HCT116 (cell line): ENCODE data around the gene PRRT3. TPM values are rescaled to one million over a fixed set of nuclear protein-coding genes. Genes with fewer than 3 reads are reported as not detected.

Experiments used
- ATAC-seq: fragments of 200-7000 bp; cut with Tn5 transposase; 2 replicates; pipeline ENCODE4 v1.9.1; 2020; ENCODE audit warnings: mild to moderate bottlenecking, moderate library complexity
- BruUV-seq: library from RNA; stranded (reverse); fragments of 400-500 nt; replicated peaks from 2 replicates; lab custom pipeline; 2021; lab: Mats Ljungman, UMichigan
- CTCF ChIA-PET: fragments of 300-600 bp; sonication (Branson Sonifier 250); formaldehyde crosslinking; loops from one replicate; lab custom pipeline; 2021; ENCODE audit warnings: antibody characterized with exemption; lab: Charles Lee
- POLR2A ChIA-PET: fragments of 300-600, 350-600 bp; sonication (Branson Sonifier 250); formaldehyde crosslinking; loops from one replicate; lab custom pipeline; 2021; ENCODE audit warnings: antibody characterized with exemption; lab: Charles Lee
- RAD21 ChIA-PET, 2 experiments: fragments of 300-600 bp; sonication (Branson Sonifier 250); formaldehyde crosslinking; loops; one replicate each; lab custom pipeline; 2023; ENCODE audit warnings: low total read pairs in 2 of 2; ENCODE audit not compliant: uncharacterized antibody in 2 of 2, unreplicated experiment in 2 of 2, low non-redundant PET in 1 of 2; lab: Charles Lee
- DNase-seq: peaks from one replicate; pipeline ENCODE4 v3.0.0-alpha.2; 2010; ENCODE audit warnings: low read depth, low spot score
- H2AFZ ChIP-seq: fragments of 200-600 bp; shearing (Covaris generic), sonication (generic); 2 replicates; pipeline ENCODE4 v1.6.1; 2017; ENCODE audit warnings: low read depth, mixed run types, mixed read lengths, antibody characterized with exemption, low read length; ENCODE audit not compliant: poor library complexity, severe bottlenecking
- H3K27ac ChIP-seq: 2 replicates; pipeline ENCODE4 v1.5.1; 2012; ENCODE audit warnings: low read depth, low read length
- H3K27me3 ChIP-seq: fragments of 200-600 bp; sonication (generic); 2 replicates; pipeline ENCODE4 v1.6.1; 2016; ENCODE audit warnings: mixed run types, low read length, mixed read lengths; ENCODE audit not compliant: insufficient read depth
- H3K36me3 ChIP-seq, 2 experiments: fragments of 200-500 bp in 1 of 2; fragments of 200-600 bp in 1 of 2; sonication (Bioruptor generic) in 1 of 2; sonication (generic) in 1 of 2; 2 replicates each; pipeline versions ENCODE4 v1.5.1 to v1.6.1; 2014 to 2016; ENCODE audit warnings: low read length in 2 of 2, inconsistent platforms in 1 of 2, mixed read lengths in 1 of 2, mixed run types in 1 of 2; ENCODE audit not compliant: insufficient read depth in 2 of 2, control insufficient read depth in 1 of 2
- H3K4me1 ChIP-seq, 2 experiments: fragments of 200-600 bp in 1 of 2; sonication (generic) in 1 of 2; 2 replicates each; pipeline versions ENCODE4 v1.5.1 to v1.6.1; 2012 to 2017; ENCODE audit warnings: low read length in 2 of 2, inconsistent platforms in 1 of 2, mild to moderate bottlenecking in 1 of 2, mixed read lengths in 1 of 2, mixed run types in 1 of 2, moderate library complexity in 1 of 2; ENCODE audit not compliant: insufficient read depth in 2 of 2, control insufficient read depth in 1 of 2
- H3K4me2 ChIP-seq: fragments of 200-600 bp; sonication (generic); 2 replicates; pipeline ENCODE4 v1.6.1; 2017; ENCODE audit warnings: mixed run types, low read length, mixed read lengths
- H3K4me3 ChIP-seq, 2 experiments: fragments of 200-600 bp in 1 of 2; sonication (generic) in 1 of 2; replicated peaks in 1 of 2; 2 replicates each; pipeline ENCODE4 v1.5.1; 2011 to 2016; ENCODE audit warnings: low read length in 2 of 2, control low read depth in 1 of 2, low read depth in 1 of 2, mild to moderate bottlenecking in 1 of 2, mixed read lengths in 1 of 2, mixed run types in 1 of 2
- H3K79me2 ChIP-seq: fragments of 200-600 bp; sonication (generic); 2 replicates; pipeline ENCODE4 v1.6.1; 2017; ENCODE audit warnings: mild to moderate bottlenecking, mixed run types, low read length, moderate library complexity, mixed read lengths; ENCODE audit not compliant: insufficient read depth
- H3K9ac ChIP-seq: fragments of 200-600 bp; sonication (generic); 2 replicates; pipeline ENCODE4 v1.6.1; 2016; ENCODE audit warnings: low read length, mixed read lengths
- H3K9me2 ChIP-seq: fragments of 200-600 bp; sonication (generic), shearing (Covaris generic); 2 replicates; pipeline ENCODE4 v1.6.1; 2017; ENCODE audit warnings: mixed run types, mild to moderate bottlenecking, moderate library complexity; ENCODE audit not compliant: insufficient read depth
- H3K9me3 ChIP-seq, 2 experiments: fragments of 200-500 bp in 1 of 2; fragments of 200-600 bp in 1 of 2; sonication (Bioruptor generic) in 1 of 2; sonication (generic) in 1 of 2; 2 replicates each; pipeline ENCODE4 v1.6.1; 2014 to 2017; ENCODE audit warnings: low read length in 2 of 2, mixed read lengths in 2 of 2, inconsistent platforms in 1 of 2, low read depth in 1 of 2, mild to moderate bottlenecking in 1 of 2, mixed run types in 1 of 2, moderate library complexity in 1 of 2; ENCODE audit not compliant: control insufficient read depth in 1 of 2, insufficient read depth in 1 of 2
- H4K20me1 ChIP-seq: fragments of 200-600 bp; sonication (generic), shearing (Covaris generic); 2 replicates; pipeline ENCODE4 v1.6.1; 2017; ENCODE audit warnings: mixed run types, mild to moderate bottlenecking, moderate library complexity; ENCODE audit not compliant: insufficient read depth
- EZH2phosphoT487 ChIP-seq: fragments of 200-600 bp; IDR thresholded peaks from 2 replicates; pipeline ENCODE4 v1.6.1; 2018; ENCODE audit warnings: antibody characterized with exemption, borderline replicate concordance
- SRF ChIP-seq: IDR thresholded peaks from 2 replicates; pipeline ENCODE4 v1.6.1; 2012; ENCODE audit warnings: low read depth
- TCF7L2 ChIP-seq: IDR thresholded peaks from 2 replicates; pipeline ENCODE4 v1.7.0; 2011; ENCODE audit warnings: borderline replicate concordance, inconsistent platforms; ENCODE audit not compliant: insufficient read depth, insufficient read length; ENCODE audit errors: extremely low read depth
- ZNF274 ChIP-seq: fragments of 200-500 bp; sonication (Bioruptor generic); IDR thresholded peaks from 2 replicates; pipeline ENCODE4 v1.6.1; 2014; ENCODE audit warnings: mild to moderate bottlenecking, low read depth, low read length, inconsistent platforms
- intact Hi-C: fragments of 100-400 bp; cut with micrococcal nuclease; formaldehyde crosslinking; loops from 2 replicates; pipeline ENCODE4 v1.10.0; 2022
- total RNA-seq: library from RNA; stranded (reverse); gene quantifications from one replicate; pipeline ENCODE4 v1.2.1, GENCODE V29; 2021; ENCODE audit not compliant: unreplicated experiment
- TF ChIP-seq, protein P1 (sequence below): IDR thresholded peaks from 2 replicates; pipeline ENCODE4 v1.6.1; 2012
- TF ChIP-seq, protein P2 (sequence below): IDR thresholded peaks from 2 replicates; pipeline ENCODE4 v1.6.1; 2012; ENCODE audit warnings: low read depth
- TF ChIP-seq, protein P3 (sequence below): IDR thresholded peaks from 2 replicates; pipeline ENCODE4 v1.6.1; 2011; ENCODE audit warnings: mild to moderate bottlenecking, low read length, moderate library complexity; ENCODE audit not compliant: insufficient replicate concordance; ENCODE audit errors: extremely low read depth

The PRRT3 gene
- total RNA-seq, 1 experiment from 2014 or later: 0.96 TPM

DNA sequence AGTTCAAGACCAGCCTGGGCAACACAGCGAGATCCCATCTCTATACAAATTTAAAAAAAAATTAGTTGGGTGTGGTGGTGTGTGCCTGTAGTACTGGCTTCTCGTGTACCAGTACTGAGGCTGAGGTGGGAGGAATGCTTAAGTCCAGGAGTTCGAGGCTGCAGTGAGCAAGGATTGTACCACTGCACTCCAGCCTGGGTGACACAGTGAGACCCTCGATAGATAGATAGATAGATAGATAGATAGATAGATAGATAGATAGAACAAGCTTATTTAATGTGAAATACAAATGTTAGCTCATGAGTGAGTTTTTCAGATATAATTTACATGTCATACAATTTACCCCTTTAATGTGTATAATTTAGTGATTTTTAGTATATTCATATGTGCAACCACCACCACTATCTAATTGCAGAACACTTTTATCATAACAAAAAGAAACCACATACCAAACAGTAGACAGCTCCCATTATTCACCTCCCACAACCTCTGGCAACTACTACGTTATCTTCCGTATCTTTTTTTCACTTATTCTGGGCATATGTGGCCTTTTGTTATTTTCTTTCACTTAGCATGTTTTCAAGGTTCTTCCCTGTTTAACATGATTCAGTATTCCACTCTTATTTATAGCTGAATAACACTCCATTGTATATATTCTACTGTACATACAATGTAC, 13.1 kb upstream of the PRRT3 start:
- no peaks in the 10 kb centered on the region for H4K20me1 ChIP-seq
- no peak overlapping the region for H2AFZ ChIP-seq
- peaks cover 9 to 29% of the 10 kb centered on the region in 2 experiments; a peak in 3 of 4 replicates for H3K36me3 ChIP-seq
- no peak overlapping the region for H3K9ac ChIP-seq
- no peaks in the 10 kb centered on the region for H3K79me2 ChIP-seq
- no peak for TF ChIP-seq TCF7L2
- TF ChIP-seq, protein P1, sequence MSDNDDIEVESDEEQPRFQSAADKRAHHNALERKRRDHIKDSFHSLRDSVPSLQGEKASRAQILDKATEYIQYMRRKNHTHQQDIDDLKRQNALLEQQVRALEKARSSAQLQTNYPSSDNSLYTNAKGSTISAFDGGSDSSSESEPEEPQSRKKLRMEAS: no peak
- TF ChIP-seq ZNF274: no peak
- TF ChIP-seq, protein P2, sequence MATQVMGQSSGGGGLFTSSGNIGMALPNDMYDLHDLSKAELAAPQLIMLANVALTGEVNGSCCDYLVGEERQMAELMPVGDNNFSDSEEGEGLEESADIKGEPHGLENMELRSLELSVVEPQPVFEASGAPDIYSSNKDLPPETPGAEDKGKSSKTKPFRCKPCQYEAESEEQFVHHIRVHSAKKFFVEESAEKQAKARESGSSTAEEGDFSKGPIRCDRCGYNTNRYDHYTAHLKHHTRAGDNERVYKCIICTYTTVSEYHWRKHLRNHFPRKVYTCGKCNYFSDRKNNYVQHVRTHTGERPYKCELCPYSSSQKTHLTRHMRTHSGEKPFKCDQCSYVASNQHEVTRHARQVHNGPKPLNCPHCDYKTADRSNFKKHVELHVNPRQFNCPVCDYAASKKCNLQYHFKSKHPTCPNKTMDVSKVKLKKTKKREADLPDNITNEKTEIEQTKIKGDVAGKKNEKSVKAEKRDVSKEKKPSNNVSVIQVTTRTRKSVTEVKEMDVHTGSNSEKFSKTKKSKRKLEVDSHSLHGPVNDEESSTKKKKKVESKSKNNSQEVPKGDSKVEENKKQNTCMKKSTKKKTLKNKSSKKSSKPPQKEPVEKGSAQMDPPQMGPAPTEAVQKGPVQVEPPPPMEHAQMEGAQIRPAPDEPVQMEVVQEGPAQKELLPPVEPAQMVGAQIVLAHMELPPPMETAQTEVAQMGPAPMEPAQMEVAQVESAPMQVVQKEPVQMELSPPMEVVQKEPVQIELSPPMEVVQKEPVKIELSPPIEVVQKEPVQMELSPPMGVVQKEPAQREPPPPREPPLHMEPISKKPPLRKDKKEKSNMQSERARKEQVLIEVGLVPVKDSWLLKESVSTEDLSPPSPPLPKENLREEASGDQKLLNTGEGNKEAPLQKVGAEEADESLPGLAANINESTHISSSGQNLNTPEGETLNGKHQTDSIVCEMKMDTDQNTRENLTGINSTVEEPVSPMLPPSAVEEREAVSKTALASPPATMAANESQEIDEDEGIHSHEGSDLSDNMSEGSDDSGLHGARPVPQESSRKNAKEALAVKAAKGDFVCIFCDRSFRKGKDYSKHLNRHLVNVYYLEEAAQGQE: no peak
- no peak for TF ChIP-seq EZH2phosphoT487
- TF ChIP-seq, protein P3, sequence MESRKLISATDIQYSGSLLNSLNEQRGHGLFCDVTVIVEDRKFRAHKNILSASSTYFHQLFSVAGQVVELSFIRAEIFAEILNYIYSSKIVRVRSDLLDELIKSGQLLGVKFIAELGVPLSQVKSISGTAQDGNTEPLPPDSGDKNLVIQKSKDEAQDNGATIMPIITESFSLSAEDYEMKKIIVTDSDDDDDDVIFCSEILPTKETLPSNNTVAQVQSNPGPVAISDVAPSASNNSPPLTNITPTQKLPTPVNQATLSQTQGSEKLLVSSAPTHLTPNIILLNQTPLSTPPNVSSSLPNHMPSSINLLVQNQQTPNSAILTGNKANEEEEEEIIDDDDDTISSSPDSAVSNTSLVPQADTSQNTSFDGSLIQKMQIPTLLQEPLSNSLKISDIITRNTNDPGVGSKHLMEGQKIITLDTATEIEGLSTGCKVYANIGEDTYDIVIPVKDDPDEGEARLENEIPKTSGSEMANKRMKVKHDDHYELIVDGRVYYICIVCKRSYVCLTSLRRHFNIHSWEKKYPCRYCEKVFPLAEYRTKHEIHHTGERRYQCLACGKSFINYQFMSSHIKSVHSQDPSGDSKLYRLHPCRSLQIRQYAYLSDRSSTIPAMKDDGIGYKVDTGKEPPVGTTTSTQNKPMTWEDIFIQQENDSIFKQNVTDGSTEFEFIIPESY: no peak
- no peak for TF ChIP-seq SRF
- ATAC-seq (no peak), DNase-seq (no peak)
- ChIA-PET RAD21 (interaction anchor here in 1 of 2 experiments (0.5 kb wide), 1 partner anchor 110 kb away, joined by 3 read pairs; no protein-coding TSS in a partner anchor), POLR2A (interaction anchor here (0.8 kb wide), 1 partner anchor 10 kb away, joined by 3 read pairs; no protein-coding TSS in a partner anchor), CTCF (no interaction called here)
- H3K4me2 ChIP-seq: no peak overlapping the region
- 0 out of 2 replicates have a peak, but pooled peaks cover 4% of the 10 kb centered on the region for H3K9me2 ChIP-seq
- H3K9me3 ChIP-seq: no peaks in the 10 kb centered on the region
- no peak overlapping the region for H3K27ac ChIP-seq
- intact Hi-C loops: no loop called here
- no peaks in the 10 kb centered on the region for H3K27me3 ChIP-seq
- H3K4me3 ChIP-seq: no peak overlapping the region
- H3K4me1 ChIP-seq: no peaks in the 10 kb centered on the region
- no TSS peak for BruUV-seq
